NB4 (cell line): ENCODE results near the gene C15orf62.

Experiments
- CTCF ChIP-seq: IDR thresholded peaks from one replicate; pipeline ENCODE4 v1.5.1; 2012; ENCODE audit warnings: low read depth, low read length
- MAX ChIP-seq: IDR thresholded peaks from 2 replicates; pipeline ENCODE4 v1.6.1; 2011; ENCODE audit warnings: low read depth, low read length
- POLR2A ChIP-seq: IDR thresholded peaks from 2 replicates; pipeline ENCODE4 v1.6.1; 2011; ENCODE audit warnings: mild to moderate bottlenecking; ENCODE audit not compliant: insufficient read length; ENCODE audit errors: extremely low read depth

- TF ChIP-seq POLR2A: no peak
- TF ChIP-seq CTCF: no peak
- no peak for TF ChIP-seq MAX
These were observed 1.1 kb upstream of the C15orf62 start for GRCh38 chr15:40768521-40769273.
